GM19240 (cell line): ENCODE results near the gene KDM4C.

Experiments
- DNase-seq: peaks from one replicate; pipeline ENCODE4 v3.0.0; 2011; ENCODE audit warnings: low spot score; ENCODE audit not compliant: insufficient read length

The KDM4C gene

DNA sequence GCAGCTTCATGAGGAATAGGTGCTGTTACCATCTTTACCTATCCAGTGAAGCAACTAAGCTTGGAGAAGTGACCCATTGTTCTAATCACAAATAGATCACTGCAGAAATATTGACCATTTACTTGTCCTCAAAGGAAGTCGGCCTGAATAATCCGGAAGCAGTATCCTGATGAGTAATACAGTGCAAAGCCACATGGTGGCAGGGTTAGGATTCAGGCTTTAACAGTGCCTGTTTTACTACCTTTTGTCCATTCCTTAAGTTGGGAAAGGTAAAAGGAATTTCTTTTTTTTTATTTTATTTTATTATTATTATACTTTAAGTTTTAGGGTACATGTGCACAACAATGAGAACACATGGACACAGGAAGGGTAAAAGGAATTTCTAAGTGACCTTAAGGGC is 336.3 kb downstream of the KDM4C start:
- no peak for DNase-seq

DNA sequence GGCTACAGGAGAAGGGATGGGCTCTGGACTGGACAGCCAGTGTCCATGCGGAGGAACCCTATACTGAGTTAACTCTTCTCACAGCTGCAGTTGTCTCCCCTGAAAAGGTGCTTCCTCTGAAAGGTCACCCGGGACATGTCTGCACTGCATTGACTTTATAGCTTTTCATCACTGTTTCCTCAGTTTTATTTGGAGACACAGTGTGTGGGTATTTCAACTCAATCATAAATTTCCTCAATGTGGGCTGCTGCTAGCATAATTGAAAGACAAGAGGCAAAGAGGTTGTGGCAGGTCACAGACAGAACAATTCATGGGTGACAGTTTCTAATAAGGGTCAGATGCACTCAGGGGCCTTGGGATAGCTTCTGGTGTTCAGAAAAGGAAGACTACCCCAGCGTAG is 336.8 kb downstream of the KDM4C start:
- DNase-seq: no peak

DNA sequence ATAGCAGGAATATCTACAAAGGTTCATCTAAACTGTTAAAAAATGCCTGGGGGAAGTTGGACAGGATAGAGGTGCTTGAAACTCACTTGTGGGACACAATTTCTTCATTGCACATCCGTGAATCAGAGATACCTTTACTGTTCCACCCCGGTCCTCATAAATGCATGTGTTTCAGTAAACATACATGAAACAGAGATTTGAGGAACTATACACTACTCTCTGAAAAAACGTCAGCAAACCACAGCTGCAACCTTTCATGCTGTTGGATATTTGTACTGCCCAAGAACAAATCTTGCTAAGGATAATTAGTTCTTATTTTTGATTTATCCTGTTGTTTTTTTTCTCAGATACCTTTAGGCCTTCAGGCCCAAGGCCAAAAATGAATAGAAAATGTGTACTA is 337.3 kb downstream of the KDM4C start:
- no peak for DNase-seq

DNA sequence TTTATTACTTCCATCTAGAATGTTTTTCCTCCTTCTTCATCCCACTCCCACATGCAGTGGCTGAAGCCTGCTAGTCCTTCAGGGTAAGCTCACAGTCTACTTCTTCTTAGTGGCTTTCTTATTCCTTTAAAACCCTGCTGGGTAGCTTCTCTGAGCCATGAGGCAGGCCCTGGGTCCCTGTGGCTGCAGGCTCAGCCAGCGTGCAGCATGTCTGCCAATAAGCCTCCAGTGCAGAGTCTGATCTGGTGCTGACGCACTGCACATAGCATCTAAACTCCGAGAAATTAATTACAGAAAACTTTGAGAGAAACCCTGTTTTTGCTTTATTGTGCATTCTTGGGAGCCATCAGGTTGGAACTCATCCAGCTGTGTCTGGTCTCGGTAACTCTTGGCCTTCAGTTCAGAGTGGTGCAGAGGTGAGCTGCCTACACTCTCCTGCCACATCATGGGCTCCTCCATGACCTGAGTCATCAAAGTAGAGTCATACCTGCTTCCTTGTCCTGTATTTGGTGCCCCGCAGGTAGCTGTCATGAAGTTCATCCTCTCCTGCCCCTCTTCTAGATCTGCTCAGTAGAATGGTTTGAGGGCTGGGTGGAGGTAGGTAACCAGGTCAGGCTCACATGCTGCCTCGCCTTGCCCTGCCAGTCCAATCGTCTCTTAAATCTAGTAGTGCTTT is 339.4 kb downstream of the KDM4C start:
- no peak for DNase-seq

DNA sequence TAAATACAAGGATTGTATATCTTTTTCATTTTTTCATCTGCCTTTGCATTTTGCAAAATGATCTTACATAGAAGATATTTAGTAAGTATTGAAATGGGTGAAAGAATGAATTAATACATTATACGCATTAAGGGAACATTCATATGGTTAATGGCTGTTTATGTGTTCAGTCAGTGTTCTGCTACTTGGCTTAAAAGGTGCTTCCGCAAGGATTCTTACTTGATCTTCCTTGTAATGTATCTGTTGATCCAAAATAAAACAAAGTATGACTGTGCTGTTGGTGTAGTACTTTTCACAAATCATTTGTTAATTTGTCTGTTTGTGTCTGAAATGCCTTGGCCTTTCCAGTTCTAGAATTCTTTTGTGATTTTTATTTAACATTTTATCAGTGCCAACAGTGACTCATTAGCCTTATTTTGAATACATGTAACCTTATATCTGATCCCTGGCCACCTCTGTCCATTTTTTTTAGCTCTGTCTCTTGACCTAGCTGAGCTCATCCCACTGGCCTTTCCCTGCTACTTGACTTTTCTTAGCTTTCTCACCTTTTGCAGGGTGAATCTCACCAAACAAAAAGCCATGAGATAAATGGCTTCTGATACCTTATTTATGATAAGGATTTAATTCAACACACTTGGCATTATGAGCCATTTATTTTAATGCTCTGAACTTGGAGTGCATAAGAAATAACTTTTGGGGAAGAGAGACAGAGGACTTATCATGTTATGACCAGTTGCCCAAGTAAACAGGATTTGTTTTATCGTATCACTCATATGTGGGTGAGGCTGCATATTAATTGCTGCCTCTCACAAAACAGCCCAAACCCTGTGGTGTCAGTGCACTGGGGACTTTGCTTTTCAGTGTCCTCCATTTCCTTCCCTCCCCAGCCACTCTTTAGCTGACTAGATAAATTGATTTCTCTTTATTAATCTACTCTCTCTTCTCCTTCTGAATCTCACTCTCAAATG is 340.3 kb downstream of the KDM4C start:
- no peak for DNase-seq

DNA sequence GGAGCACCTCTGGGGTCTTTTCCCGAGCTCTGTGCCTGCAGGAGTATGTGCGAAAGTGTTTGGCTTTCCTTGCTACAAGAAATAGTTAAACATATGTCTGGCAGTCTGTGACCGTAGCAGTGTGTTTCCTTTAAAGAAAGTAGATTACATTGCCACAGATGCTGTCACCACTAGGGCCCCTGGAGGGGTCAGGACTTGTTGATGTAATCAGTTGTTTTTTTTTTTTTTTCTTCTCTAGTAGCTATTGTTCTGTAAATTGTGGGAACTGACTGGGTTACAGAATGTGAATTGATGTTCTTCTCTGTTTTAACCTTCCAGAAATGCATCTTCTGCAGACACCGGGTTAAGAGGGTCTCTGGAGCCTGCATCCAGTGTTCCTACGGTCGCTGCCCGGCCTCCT is 345.6 kb downstream of the KDM4C start:
- no peak for DNase-seq

DNA sequence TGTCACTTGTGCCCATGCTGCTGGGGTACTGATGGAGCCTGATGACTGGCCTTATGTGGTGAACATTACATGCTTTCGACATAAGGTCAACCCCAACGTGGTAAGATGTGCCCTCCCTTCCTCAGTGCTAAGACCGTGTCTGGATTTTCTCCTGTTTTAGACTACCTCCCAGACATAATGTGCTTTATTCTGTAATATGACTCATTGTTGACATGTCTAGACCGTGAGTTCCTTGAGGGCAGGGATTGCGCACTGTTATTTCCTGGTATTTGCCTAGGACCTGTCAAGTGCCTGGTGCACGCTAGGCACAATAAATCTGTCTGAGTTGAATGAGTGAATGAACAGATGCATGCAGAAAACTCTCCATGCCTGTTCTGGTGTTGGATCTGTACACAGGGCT is 346.0 kb downstream of the KDM4C start:
- DNase-seq: no peak

DNA sequence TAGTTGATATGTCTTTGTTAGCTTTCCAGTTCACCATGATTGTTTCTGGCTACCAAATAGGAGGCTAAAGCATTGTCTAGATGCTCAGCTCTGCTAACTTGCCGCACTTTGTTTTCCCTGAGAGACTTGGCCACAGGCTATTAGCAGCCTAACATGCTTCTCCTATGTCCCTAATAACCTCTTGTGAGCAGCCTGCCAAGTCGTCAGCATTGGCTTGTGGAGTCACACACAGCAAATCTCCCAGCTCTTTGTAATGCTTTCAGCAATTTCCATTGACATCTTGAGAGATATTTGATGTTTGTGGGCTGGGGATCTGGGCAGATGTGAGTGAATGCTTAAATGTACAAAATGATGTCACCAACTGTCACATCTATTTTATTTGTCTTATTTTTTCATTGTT is 346.9 kb downstream of the KDM4C start:
- no peak for DNase-seq

DNA sequence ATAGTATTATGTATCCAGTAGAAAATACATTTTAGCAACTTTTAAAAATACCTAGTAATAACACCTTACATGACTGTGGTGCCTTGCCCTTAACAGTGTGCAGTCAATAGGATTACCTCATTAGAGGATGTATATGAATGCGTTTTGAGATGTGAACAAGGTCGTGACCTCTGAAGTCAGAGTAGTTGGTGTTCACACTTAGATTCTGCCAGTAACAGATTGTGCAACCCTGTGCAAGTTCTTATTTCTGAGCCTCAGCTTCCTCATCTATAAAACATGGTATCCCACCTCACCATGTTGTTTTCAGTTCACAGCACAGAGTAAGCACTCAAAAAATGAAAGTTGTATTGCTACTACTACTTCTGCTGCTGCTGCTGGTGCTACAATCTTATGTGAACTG is 347.3 kb downstream of the KDM4C start:
- DNase-seq: no peak

DNA sequence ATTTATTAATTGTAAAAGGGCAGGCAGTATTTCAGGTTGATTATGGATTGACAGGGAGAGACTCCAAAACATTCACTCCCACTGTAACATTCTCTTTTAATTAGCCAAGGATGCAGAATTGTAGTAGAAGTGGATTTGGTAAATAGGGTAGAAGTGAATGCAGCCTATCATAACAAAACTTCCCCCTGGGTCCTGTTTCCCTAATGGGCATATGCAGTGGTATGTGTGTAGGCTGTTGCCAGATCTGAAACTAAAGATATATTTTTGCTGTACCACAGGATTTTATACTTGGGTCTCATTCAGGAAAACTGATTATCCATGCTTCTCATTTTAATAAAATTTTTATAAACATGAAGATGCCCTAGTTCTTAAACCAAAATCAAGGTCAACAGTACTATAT is 351.2 kb downstream of the KDM4C start:
- DNase-seq: no peak

DNA sequence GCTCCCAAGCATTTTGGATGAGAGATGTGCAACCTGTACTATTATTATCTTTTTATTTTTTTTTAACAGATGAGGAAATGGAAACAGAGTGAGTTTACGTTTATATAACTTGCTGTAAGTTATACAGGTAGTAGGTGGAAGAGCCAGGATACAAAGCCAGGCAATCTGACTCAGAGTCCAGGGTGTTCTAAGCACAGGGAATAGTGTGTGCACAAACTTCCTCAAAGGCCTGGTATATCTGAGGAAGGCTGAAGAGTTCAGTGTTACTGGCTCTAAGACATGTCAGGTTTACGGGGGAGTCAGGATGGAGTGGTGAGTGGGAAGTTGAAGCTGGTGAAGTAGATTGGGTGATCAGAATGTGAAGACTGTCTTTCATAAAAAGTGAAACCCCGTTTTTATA is 353.6 kb downstream of the KDM4C start:
- DNase-seq: no peak

DNA sequence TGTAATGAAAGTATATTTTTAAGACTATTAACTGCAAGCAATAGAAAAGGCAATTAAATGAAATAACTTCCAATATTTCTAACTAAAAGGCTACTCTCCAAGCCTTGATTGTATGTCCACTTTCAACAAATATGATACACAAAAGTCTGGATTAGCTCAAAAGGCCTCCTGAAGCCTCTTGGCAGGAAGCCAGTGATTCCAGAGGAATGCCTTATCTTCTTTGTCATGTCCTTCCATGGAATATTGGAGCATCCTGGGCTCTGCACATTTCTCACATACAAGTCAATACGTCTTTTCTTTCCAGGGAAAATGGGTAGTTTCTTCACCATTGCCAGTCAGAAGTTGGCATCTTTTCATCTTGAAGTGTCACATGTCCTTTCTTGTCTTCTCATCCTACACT is 357.8 kb downstream of the KDM4C start:
- no peak for DNase-seq

DNA sequence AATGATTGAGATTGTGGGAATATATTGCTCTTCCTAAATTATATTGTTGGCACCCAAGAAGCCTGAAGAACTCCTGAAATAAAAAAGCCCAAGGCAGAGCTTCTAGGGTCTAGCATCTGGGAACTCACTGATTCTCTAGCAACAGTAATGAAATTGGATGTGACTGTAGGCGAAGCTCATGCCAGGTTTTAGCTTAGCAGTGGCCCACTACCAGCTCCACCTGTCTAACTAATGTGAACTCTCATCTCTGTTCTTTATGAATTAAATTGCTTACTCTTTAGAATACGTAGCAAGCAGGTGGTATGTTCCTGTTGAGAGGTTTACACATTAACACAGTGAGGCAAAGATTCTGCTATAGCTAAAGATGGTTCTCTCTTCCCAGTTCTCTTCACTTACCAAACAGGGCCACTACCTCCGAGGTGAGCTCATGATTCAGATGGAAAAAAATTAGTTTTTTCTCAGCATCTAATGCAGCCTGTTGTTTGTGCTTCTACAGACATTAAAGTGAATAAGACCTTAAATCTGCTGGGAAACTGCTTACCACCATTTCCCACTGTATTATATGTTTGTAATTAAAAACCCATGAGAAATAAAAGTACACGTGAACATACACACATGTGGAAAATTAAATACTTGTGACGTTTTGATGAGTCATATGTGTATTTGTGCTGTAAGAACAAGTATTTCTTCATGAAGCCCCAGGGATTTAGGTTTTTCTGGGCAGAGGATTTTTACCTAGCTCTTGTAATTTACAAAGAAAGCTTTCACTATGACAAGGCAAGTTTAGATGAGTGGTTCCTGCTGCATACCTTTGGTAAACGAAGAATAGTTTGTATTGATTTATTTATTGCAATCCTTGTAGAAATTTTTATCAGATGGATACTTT is 360.1 kb downstream of the KDM4C start:
- DNase-seq: no peak

DNA sequence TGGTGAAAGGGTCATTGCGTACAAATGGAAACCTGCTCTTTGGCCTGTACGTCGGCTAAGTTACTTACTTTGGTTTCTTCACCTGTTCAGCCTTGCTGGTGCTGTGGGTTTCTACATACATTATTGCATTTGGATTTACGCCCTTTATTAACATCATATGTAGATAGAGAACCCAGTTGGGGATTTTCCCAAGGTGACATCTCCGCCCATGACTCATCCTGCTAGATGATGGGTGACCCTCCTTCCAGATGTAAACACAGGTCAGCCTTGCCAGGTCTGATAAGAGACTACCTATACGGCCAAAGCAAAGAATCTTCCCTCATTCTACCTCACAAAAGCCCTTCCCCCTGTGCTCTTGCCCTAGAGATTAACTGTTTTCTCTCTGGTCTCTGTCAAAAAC is 360.9 kb downstream of the KDM4C start:
- peak; percentile 6 for DNase-seq

DNA sequence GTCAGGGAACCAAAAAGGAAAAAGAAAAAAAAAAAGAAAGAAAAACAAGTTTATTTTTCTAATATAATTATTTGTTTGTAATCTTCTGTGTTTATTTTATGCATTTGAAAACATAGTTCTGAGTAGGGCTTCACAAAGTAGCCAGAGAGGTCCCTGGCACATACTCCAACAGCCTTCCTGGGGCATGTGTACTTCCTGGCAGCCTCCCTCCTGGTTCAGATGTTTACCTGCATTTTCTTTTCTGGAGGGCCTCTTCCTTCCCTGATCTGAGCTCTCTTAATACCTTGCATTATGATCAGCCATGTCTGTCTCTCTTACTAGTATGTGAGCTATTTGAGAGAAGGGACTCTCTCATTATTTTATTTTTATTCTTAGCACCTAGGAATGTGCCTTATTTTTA is 361.8 kb downstream of the KDM4C start:
- DNase-seq: no peak

DNA sequence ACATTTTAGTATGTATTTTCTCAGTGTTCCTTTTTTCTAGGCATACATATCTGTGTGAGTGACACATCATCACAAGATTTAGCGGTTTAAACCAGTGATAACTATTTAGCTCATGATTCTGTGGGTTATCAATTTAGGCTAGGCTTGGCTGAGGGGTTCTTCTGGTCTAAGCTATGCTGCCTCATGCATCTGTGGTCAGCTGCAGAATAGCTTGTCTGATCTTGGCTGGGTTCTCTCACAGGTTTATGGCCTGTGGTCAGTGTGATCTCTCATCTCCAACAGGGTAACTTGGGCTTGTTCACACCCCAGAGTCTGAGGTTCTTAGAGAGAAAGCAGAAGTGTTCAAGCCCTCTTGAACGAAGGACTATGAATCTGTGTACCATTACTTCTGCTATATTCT is 363.3 kb downstream of the KDM4C start:
- DNase-seq: no peak

DNA sequence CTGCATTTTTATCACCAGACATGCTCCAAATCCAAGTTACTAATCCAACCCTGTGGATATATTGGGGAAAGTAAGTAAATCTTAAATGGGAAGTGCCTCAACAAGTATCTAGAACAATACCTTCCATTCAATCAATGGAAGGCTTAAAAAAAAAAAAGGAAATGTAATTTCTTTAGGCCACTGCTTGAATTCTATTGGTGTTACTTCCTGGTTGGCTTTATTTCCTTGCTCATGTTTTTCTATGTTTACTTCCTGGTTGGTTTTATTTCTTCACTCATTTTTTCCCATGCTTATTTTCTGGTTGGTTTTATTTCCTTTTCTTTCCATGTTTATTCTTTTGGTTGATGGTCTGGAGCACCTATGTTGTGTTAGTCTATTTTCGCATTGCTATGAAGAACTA is 363.9 kb downstream of the KDM4C start:
- DNase-seq: no peak

DNA sequence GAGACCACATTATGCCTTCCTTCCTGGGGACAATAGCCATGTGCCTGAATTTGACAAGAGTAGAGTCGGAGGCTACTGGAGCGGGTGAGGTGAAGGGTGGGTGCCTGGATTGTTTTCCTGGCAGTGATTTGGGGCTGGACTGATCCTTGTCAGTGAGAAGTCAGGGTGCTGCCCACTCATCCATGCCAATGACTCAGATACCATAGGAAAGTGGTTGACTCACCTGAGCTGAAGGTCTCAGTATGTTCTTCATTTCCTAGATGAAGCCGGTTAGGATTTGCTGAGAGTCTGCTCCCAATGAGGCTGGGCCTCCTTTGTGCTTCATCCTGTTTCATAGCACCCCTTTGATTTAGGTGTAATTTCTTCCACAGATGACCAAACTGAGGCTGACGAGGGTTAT is 366.0 kb downstream of the KDM4C start:
- no peak for DNase-seq

DNA sequence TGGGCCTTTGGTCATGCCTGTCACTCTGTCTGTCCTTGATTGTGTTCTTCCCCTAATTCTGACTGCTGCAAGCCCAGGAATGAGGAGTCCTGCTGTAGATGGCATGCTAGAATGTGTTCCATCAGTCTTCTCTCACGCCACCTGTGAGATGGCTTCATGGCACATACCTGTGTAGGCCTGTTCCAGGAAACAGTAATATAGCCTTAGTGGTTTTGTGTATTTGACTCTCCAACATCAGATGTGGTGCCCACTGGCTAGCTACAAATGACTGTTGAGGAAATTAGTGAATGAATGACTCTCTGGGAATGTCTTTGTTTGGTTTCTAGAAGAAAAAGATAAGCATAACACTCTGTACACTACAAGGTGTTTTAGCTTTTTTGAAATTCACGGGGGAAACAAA is 367.5 kb downstream of the KDM4C start:
- no peak for DNase-seq

DNA sequence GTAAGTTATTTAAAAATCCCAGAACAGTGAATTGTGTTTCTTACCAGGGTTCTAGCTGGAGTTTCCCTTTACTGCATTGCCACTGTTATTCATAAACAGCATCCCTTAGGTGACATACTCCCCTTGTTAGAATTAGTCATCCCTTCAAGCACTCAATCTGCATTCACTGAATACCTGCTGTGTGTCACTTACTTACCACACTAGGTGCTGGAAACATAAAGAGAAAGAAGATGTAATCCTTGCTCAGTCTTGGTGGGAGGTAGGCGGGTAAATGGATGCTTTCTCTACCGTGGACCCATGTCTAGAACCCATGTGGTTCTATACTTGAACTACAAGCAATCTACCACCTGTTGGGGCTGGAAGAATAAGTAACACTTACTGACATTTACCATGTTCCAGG is 371.6 kb downstream of the KDM4C start:
- no peak for DNase-seq

DNA sequence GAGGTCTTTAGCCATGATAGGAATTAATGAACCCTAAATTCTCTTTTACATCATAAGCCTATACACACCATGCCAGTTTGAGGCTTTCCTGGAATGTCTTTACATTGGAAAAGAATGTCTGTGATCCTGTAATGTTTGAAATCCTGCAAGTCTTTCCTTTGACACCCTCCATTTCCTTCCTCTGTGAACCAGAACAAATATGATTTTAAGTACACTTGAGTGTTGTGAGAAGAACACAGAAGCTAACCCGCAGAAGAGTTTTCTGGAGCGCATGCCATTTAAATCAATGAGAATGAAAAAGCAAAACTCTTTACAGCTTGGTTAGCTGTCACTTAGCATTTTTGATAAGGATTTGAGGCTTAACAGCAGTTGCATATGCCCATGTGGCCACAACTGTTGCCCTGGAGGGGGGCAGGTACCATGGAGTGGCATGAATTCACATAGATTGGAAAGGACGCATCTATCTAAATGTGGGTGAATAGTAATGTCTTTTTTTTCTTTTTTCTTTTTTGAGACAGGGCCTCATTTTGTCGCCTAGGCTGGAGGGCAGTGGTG is 372.6 kb downstream of the KDM4C start:
- DNase-seq: no peak

DNA sequence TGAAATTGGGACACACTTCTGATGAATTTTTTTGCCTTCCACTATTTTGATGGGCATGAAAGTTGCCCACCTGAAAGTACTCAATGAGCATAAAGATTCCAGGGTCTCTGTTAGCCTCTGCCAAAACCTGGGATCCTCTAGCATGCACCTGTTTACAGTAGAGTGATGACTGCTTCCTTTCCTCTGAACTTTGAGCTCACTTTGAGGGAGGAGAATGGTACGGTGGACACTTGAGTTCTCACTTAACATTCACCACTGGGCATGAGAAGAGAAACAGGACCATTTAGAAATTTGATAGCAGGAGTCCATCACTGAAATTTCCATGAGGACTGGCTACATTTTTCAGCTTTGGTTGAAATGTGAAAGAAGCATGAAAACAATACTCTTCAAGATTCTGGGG is 374.8 kb downstream of the KDM4C start:
- DNase-seq: no peak
